H54 (cell line): Measurements from ENCODE around the gene PLEKHM3.

Experiments
- DNase-seq: peaks from one replicate; pipeline ENCODE4 v3.0.0; 2011; ENCODE audit warnings: low spot score, mixed read lengths; ENCODE audit not compliant: insufficient read length
- FAIRE-seq: peaks from 3 replicates; lab custom pipeline; 2011; peaks lifted over from hg19 to GRCh38; lab: Jason Lieb, UNC
- POLR2A ChIP-seq: IDR thresholded peaks from 2 replicates; pipeline ENCODE4 v1.6.1; 2011; ENCODE audit warnings: low read depth, mild to moderate bottlenecking, low read length

Gene PLEKHM3, protein sequence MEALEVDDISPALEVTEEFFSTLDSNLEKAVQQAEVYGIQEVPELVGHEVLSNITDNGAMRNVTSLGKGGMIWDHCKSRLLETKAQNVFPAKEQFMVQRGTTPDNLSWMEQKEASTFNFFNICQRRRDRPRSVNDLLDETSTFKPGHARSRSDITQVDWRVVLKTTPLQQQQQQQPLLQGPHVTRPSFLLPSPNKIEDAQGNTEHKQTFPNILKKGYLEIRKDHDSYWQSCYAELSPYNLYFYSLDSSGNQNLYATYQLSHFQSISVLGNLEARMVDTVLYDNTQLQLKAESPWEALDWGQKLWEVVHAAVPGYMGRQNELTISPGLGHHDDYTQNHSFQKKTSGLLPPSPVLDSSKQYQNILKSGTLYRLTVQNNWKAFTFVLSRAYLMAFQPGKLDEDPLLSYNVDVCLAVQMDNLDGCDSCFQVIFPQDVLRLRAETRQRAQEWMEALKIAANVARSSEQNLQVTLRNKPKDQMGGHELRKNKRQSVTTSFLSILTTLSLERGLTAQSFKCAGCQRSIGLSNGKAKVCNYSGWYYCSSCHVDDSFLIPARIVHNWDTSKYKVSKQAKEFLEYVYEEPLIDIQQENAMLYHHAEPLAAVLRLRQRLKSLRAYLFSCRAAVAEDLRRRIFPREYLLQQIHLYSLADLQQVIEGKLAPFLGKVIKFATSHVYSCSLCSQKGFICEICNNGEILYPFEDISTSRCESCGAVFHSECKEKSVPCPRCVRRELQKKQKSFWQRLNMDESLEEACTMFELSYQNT

DNA sequence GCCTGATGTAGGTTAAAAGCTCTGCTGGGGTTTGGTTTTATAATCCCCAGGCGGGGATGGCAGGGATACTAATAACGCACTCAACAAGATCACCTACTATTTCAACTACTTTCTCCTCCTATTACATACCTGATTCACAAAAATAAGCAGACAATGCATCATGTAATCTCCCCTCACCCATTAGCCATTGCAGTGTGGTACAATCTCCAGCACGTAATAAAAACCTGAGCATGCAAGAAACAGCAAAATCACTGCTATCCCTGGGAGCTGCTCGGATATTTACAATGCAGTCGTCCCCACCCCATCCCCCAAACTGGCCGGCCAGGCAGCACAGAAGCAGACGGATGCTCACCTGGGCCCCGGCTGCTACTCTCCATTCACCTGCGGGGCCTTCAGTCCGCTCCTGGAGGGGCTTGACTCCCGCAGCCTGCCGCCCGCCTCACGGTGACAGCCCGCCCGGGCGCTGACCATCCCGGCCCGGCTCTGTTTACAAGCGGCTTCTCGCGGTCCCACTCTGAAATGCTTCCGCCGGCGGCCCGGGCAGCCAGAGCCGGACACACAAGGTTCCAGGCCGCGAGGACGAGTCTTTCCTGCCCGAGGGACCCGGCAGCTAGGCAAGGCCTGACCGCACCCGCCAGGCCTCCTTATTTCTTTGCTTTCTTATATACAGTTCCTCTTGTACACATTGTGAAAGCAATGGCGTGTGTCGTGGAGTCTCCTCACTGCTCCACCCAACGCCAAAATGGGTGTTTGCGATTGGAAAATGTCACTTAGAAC lies at the start of gene PLEKHM3:
PLEKHM3 (minus strand) TSS at position 491 of the 777 bp plus-strand sequence. CDS start 23,888 bp downstream, outside the sequence.
- FAIRE-seq: no peak
- peak; percentile 64 for TF ChIP-seq POLR2A
- DNase-seq: peak; percentile 54

DNA sequence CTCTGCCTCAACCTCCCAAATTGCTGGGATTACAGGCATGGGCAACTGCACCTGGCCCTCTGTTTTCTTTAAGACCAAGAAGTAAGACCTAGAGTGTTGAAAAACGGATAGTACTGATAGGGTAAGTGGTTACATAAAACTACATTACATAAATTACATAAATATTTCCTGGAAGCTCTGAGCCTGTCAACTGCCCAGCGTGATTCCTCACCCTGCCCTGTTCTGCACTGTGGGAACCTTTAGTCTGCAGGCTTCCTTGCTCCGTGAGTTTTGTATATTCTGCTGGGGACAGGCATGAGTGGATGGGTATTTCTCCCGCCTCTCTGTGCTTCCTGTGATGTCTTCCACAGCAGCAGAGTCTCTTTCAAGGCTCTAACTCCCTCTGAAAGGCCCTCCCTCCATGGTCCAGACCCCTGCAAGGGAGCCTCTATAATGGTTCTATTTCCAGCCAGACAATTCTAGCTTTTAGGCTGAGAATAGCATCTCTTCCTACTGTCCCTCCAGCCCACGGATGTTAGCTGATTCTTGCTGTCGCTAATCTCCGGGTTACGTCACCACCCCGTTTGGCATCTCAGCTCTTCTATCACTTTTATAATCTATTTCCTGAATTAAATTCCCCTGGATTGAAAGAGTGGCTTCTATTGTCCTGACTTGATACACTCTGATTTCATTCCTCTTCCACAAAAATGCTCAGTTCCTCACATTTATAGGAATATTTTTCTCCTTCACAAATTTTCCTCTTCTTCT lies 49.5 kb upstream of the PLEKHM3 start:
- DNase-seq: no peak
- no peak for TF ChIP-seq POLR2A
- no peak for FAIRE-seq

DNA sequence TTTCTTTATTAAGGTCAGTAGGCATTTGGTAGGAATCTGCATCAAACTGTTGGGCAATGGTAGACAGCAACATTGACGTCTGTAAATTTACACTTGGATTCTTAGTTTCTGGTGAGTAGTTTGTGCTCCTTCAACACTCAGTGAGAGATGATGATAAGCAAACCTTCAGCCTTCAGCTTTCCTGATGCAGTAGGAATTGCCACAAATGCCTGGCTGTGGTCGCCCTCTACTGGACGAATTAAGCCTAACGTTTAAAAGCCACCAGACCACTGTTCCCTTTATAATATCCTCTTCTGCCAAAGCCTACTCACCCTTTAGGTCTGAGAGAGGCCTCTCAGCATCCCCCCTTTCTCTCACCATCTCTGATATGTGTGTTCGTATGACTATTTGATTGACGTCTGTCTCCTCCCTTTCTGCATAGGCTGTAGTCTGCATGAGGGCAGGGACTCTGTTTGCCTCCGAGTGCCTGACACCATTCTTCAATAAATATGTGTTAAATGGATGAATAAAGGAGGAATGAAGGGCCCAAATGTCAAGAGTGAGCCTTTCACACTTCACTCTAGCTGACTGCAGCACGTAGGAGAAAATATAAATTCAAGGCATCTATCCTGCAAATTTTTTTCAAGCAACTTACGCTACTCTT lies 47.0 kb upstream of the PLEKHM3 start:
- FAIRE-seq (peak; percentile 89), DNase-seq (peak; percentile 44)
- no peak for TF ChIP-seq POLR2A

DNA sequence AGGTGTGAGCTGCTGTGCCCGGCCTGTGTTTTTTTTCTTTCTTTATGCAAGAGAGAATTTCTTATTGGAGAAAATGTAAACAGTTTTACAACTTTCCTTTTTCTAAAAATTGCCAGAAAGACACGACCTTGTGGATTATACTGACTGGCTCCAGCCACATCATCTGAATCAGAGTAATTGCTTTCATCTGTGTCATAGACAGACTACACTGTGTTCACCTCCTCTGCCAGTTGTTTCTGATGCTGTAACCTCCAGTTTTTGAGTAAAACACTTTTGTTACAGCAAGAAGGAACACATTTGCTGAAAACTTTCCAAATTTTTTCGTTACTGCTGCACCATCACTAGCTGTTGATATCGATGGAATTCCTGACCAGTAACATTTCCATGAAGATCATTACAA lies 43.9 kb upstream of the PLEKHM3 start:
- no peak for TF ChIP-seq POLR2A
- no peak for FAIRE-seq
- DNase-seq: no peak

DNA sequence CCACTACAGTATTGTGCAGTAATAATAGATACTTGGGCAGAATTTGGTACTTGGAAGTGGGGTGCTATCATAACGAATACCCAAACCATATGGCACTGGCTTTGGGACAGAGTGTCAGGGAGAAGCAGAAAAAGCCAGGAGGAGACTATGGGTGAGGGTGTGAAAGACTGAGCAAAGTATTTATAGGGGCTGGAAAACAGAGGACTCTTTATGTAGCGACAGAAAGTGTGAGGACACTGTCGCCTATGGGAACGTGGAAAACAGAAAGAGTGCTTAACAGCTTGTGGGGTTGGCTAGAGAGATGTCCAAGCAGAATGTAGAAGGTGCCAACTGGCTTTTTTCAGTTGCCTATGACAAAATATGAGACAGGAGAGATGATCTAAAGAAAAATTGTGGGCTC lies 40.7 kb upstream of the PLEKHM3 start:
- DNase-seq: no peak
- FAIRE-seq: no peak
- TF ChIP-seq POLR2A: no peak

DNA sequence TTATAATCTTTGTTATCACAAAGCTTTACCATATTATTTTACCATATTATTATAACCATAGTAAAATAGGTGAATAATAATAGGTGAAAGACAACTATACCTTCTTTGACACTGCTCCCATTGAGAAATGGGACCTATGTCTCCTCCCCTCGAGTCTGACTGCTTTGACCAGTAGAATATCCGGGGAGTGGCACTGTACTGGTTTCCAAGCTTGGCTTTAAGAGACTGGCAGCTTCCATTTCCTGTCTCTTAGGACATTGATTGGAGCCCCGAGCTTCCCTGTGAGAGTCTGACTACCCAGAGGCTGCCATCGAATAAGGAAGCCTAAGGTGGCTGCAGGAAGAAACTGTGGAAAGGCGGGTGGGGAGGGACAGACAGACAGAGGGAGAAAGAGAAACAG lies 40.1 kb upstream of the PLEKHM3 start:
- FAIRE-seq (no peak), DNase-seq (no peak)
- no peak for TF ChIP-seq POLR2A

DNA sequence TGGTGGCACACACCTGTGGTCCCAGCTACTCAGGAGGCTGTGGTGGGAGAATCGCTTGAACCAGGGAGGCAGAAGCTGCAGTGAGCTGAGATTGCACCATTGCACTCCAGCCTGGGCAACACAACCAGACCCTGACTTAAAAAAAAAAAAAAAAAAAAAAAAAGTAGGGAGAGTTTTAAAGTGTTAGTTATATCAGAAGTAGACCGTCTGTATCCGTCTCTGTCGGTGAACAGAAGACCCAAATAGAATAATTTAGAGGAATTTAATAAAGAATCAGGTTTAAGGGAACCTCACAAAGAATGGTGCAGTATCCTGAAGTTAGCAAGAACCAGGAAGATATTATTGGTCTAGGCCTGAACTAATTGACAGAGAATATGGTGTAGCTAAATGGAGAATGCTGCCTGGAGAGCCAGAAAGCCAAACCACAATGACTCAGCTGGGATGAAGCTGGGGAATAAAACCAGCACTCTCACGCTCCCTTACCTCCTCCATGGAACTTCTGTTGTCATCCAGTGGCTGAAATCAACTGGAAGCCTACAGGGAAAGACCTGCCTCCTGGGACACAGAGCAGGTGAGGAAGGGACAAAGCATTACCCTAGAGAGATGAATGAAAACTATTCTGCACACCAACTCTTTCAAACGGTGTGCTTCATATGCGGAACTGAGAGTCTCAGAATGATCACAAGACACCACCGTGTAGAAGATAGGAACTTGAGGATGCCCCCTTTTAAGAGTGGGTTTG lies 39.1 kb upstream of the PLEKHM3 start:
- no peak for TF ChIP-seq POLR2A
- DNase-seq (peak; percentile 43), FAIRE-seq (peak; percentile 99)

DNA sequence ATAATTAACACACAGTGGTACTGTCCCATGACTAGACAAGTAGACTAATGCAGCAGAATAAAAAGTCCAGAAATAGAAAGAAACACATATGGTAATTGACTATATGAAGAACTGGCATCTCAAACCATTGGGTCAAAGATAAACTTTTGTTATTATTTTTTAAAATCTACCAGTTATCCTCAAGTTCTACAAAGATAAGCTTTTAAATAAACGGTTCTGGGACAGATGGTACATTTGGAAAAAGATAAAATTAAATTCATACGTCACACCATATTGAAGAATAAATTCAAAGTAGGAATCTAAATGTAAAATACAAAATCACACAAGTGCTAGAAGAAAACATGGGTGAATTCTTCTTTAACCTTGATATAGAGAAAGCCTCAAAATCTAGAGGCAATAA lies 37.6 kb upstream of the PLEKHM3 start:
- TF ChIP-seq POLR2A: no peak
- FAIRE-seq: no peak
- DNase-seq: no peak

DNA sequence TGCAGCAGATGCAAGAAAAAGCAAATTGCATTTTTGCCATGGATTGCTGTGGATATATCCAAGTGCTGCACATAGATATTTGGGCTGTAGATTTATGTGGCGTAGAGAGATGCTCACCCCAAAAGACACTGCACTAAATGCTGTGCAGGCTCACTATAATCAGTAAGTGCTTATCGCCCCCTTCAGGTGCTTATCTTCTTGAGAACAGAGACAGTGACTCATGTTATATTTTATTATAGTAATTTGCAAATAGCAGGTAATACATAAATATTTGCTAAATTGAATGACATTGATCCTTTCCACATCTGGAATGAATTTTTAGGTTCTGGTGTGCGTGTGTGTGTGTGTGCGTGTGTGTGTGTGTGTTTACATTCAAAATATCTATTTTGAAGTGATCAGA lies 36.8 kb upstream of the PLEKHM3 start:
- TF ChIP-seq POLR2A: no peak
- FAIRE-seq: no peak
- DNase-seq: no peak

DNA sequence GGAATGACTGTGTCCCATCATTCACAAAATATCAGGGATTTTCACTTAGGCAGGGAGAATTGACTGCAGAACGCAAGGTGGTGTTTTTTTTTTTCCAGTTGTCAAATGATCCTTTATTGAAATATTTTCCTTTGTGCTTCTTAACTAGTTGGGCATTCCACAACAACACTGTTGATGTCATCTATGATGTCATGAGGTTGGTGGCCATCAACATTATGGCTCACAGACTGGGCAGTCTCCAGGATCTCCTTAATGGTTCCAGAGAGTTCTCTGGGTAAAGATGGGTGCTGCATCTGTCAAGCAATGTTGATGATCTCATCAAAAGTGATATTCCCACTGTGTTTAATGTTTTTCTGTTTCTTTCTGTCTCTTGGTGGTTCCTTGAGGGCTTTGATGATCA lies 31.8 kb upstream of the PLEKHM3 start:
- TF ChIP-seq POLR2A: no peak
- DNase-seq: no peak
- FAIRE-seq: no peak

DNA sequence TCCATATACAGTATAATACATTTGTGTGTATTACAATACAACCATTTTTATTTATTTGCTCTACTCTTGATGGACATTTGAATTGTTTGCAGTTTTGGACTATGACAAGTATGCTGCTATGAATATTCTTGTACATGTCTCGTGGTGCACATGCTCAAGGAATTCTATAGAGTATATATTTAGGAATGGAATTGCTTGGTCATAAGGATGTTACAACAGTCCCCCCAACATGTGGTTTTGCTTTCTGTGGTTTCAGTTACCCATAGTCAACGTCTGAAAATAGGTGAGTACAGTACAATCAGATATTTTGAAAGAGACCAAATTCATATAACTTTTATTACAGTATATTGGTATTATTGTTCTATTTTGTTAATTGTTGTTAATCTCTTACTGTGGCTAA lies 24.1 kb upstream of the PLEKHM3 start:
- no peak for DNase-seq
- no peak for TF ChIP-seq POLR2A
- no peak for FAIRE-seq

DNA sequence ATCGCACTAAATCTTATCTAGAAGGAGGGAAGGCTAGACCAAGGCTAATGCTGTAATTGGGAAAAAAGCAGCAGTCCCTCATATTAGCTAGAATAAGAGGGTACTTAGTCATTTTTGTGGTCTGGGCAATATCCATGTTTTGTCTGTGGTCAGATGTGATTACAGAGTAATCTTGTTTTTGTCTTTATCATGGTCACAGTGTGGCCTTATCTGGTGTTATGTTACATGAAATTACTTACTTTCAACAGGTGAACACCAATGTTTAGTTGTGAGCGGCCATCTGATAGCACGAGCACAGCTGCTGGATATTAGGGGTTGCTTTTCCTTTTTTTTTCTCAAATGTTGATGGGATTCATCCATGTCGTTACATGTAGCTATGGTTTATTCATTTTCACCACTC lies 23.7 kb upstream of the PLEKHM3 start:
- TF ChIP-seq POLR2A: no peak
- DNase-seq (no peak), FAIRE-seq (no peak)
